ENCODE data around the gene ARHGAP26.
A peak's percentile ranks its signal among the peaks of the same experiment; 100 is the strongest.

- TF ChIP-seq REST (IDR thresholded peaks at IDR 0.05) = no peak
- TF ChIP-seq CTCF (IDR thresholded peaks at IDR 0.05; ENCODE audit: low read depth, low read length, missing input control) = no peak
- TF ChIP-seq FOXA1 (IDR thresholded peaks at IDR 0.05) = no peak
- peak; percentile 17 to 30 for TF ChIP-seq RAD21 (IDR thresholded peaks at IDR 0.05)
- TF ChIP-seq JUND (IDR thresholded peaks at IDR 0.05) = peak; percentile 59 to 77
- TF ChIP-seq EGR1 (IDR thresholded peaks at IDR 0.05; ENCODE audit: low read depth in 2 of 2) = no peak
- no peak for TF ChIP-seq MAX (IDR thresholded peaks at IDR 0.05)
- no peak for TF ChIP-seq YY1 (IDR thresholded peaks at IDR 0.05)
- no peak for TF ChIP-seq GABPA (IDR thresholded peaks at IDR 0.05 in 1 of 2, conservative IDR thresholded peaks at IDR 0.05 in 1 of 2)
- TF ChIP-seq RXRA (IDR thresholded peaks at IDR 0.05) = no peak
- no peak for TF ChIP-seq HNF4A (conservative IDR thresholded peaks at IDR 0.05)
- TF ChIP-seq TAF1 (conservative IDR thresholded peaks at IDR 0.05) = no peak
Measured at GRCh38 chr5:143008809-143009521, 238.8 kb downstream of the ARHGAP26 start.

Measured in liver (tissue), 3 donors.